HUES48 (cell line): ENCODE measurements around the gene CSPG4.
"Not testable (repeated sequence)": the region's sequence is repeated elsewhere in the genome, so short reads cannot be mapped to it uniquely, and the experiment has no call there.

Source experiments
- H3K27ac ChIP-seq: one replicate; pipeline ENCODE4 v1.7.0; 2013; ENCODE audit warnings: low read depth, low read length, inconsistent platforms
- H3K27me3 ChIP-seq: 2 replicates; pipeline ENCODE4 v1.6.1; 2013; ENCODE audit warnings: mild to moderate bottlenecking, low read length; ENCODE audit not compliant: control insufficient read depth, insufficient read depth
- H3K36me3 ChIP-seq: 2 replicates; pipeline ENCODE4 v1.6.1; 2013; ENCODE audit warnings: low read length; ENCODE audit not compliant: control insufficient read depth, insufficient read depth
- H3K4me1 ChIP-seq: 2 replicates; pipeline ENCODE4 v1.6.1; 2013; ENCODE audit warnings: mild to moderate bottlenecking, low read length; ENCODE audit not compliant: control insufficient read depth, insufficient read depth
- H3K4me3 ChIP-seq: 2 replicates; pipeline ENCODE4 v1.5.1; 2013; ENCODE audit warnings: mild to moderate bottlenecking, low read depth, low read length
- H3K9ac ChIP-seq: 2 replicates; pipeline ENCODE4 v1.6.1; 2013; ENCODE audit warnings: mild to moderate bottlenecking, low read depth, low read length, moderate library complexity
- H3K9me3 ChIP-seq: 2 replicates; pipeline ENCODE4 v1.6.1; 2013; ENCODE audit warnings: low read length; ENCODE audit not compliant: control insufficient read depth, insufficient read depth

The CSPG4 gene

DNA sequence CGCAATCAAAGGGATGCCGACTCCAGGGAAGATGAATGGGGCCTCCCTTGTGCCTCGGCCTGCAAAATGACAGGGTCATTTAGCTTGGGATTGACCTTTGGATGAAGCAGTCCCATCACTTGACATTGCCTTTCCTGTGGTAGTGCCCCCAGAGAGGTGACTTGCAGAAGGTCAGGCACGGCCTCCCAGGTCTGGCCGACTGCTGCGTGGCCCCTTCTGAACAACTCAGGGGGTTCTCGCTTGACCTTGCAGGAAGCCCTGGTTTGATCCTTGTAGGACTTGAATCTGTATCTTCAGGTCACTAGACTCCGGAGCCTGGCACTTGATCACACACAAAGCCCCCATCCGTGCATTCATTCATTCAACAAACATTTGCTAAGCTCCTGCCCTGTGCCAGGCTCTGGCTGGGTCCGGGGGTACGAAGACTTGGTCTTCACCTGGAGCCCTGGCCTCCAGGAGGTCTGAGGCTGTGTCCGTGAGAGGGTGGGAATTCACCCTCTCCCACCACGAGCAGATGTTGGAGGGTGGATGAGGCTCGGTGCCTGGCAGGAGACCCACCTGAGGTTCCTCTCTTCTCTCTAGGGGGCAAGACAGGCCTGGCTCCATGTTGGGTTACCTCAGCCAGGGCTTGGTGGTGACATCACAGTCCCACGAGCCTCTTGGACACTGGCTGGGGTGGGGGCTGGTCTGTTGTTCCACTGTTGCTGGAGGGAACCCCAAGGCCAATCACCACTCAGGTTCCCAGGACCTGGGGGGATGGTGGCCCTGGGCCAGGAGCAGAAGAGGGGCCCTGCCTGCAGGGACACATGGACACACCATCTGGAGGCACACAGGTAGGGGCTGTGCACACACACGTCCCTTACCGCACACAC is 18.0 kb upstream of the CSPG4 start:
- not testable (repeated sequence) for H3K4me3 ChIP-seq, H3K4me1 ChIP-seq, H3K9ac ChIP-seq, H3K27ac ChIP-seq, H3K27me3 ChIP-seq, H3K9me3 ChIP-seq, H3K36me3 ChIP-seq

DNA sequence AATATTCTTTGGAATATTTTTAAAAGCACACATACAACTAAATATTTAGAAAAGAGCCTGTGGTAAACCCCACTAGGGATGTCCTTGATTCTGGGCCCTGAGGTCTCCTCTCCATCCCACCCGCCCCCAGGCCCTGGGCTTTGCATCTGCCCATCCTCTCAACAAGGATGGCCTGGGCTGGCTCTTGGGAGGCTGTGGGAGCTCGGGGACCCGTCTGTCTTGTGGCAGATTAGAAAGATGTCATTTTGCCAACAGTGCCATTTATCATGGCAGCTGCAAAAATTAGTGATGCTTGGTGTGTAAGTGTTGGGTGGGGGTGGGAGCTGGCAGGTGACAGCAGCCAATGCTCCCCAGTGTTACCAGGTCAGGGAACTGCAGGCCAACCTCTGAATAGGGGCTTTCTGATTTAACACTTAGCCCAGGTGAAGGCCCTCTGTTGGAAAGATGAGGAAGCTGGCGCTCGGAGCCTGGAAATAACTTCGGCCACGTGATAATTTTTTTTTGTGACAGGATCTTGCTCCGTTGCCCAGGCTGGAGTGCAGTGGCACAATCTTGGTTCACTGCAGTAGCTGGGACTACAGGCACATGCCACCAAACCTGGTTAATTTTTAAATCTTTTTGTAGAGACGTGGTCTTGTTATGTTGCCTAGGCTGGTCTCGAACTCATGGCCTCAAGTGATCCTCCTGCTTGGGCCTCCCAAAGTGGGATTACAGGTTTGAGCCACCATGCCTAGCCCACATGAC is 16.9 kb upstream of the CSPG4 start:
- no peak overlapping the region for H3K27ac ChIP-seq
- no peak overlapping the region for H3K9ac ChIP-seq
- H3K4me3 ChIP-seq = no peak overlapping the region
- H3K27me3 ChIP-seq = no peaks in the 10 kb centered on the region
- no peaks in the 10 kb centered on the region for H3K9me3 ChIP-seq
- no peaks in the 10 kb centered on the region for H3K36me3 ChIP-seq
- H3K4me1 ChIP-seq = no peaks in the 10 kb centered on the region; the same call in 1 of the 2 replicates

DNA sequence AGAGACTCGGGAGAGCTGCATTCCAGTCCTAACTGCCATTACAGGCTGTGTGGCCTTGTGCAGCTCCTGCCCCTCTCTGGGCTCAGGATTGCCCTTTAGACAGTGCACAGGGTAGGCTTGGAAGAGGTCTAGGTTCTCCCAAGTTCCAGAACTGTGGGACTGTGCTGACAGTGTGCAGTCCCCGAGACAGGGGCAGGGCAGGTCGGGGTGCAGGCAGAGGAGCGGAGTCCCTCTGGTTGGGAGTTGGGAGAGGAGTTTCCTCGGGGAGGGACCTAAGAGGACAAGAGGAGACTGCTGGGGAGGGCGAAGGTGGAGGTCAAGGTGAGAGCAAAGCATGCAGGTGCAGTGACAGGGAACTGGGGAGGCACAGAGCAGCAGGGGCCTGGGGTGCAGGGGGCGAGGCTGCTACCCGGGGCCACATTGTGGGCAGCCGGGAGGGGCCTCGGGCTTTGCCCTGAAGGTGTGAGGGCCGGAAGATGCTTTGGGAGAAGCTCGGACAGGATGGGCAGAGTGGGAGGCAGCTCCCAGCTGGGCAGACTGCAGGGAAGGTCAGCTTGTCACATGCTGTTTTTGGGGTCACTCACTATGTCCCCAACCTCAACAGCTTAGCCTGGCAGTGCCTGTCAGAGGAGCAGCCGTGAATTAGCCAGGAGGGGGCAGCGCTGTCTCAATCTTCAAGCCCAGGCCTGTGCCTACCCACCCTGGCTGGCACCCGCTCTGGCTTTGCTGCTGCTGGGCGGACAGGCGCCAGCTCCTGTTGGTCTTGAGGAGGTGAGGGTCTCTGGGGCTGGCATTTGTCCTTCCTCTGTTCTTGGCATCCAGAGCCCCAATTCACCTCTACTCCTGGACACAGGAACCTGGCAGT is 15.4 kb upstream of the CSPG4 start:
- no peak overlapping the region for H3K4me3 ChIP-seq
- no peaks in the 10 kb centered on the region; the same call in 1 of the 2 replicates for H3K4me1 ChIP-seq
- no peaks in the 10 kb centered on the region for H3K9me3 ChIP-seq

DNA sequence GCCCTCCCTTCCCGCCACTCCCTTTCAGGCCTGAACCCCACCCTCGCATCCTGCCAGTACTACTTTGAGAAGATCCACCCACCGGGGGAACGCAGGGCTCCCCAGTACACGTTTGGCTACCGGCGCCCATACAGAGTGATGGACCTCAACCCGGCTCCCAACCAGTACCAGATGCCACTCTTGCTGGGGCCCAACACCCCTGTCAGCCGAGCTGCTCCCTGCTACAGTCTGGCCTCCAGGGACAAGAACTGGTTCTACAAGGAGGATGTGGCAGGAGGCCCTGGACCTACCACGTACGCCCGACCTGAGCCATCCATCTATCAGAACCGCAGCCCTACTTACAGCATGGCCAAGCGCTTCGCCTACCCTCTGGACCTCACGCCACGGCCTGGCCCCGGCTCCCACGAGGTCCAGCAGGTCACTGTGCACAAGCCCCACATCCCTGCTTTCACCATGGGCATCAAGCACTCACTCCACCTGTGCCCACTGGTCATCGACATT is 14.4 kb upstream of the CSPG4 start:
- H3K4me1 ChIP-seq = no peaks in the 10 kb centered on the region
- H3K9me3 ChIP-seq = no peaks in the 10 kb centered on the region
- no peaks in the 10 kb centered on the region for H3K27me3 ChIP-seq
- H3K36me3 ChIP-seq = no peaks in the 10 kb centered on the region
- H3K27ac ChIP-seq = no peak overlapping the region
- no peak overlapping the region for H3K9ac ChIP-seq
- no peak overlapping the region for H3K4me3 ChIP-seq

More for the DNA sequence above, 15.4 kb upstream of the CSPG4 start:
- H3K27ac ChIP-seq = no peak overlapping the region
- no peaks in the 10 kb centered on the region for H3K36me3 ChIP-seq
- no peaks in the 10 kb centered on the region for H3K27me3 ChIP-seq
- no peak overlapping the region; the same call in 1 of the 2 replicates for H3K9ac ChIP-seq

DNA sequence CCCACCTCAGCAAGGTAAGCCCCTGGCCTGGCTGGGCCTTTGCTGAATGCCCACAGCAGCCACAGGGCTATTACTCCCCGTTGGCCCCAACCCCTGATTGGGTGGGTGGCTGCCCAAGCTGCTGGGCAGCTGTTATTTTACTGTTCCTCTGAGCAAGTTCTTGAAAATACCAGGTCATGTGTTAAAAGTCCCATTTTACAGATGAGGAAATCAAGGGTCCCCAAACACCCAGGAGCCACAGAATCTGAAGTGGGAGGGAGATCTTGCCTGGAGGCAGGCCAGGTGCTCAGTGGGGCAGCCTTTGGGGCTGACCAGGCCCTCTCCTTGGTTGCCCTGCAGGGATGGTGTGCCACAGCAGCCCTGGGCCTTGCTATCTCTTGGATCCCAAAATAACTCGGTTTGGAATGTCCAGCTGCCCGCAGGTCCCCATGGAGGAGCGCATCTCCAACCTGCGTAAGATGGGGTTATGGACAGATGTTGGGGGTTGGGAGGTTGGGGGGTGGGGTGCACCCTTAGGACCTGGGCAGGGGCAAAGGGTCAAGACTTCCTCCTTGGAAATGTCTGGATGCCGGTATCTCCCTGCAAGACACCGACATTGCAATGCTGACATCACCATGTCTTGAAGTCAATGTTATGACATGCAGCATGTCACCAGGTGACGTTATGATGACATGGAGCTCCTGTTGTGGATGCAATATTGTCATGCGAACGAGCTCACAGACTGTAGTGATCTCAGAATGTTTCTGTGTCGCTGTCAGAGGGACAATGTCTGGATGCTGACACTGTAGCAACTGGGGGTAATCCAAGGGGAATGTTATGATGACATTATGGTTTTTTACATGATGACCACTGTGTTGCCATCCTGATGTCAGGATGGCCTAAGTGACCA is 13.3 kb upstream of the CSPG4 start:
- H3K27me3 ChIP-seq = no peaks in the 10 kb centered on the region
- no peaks in the 10 kb centered on the region for H3K36me3 ChIP-seq
- H3K4me1 ChIP-seq = no peaks in the 10 kb centered on the region
- no peak overlapping the region for H3K9ac ChIP-seq
- no peak overlapping the region for H3K4me3 ChIP-seq
- no peaks in the 10 kb centered on the region for H3K9me3 ChIP-seq
- H3K27ac ChIP-seq = no peak overlapping the region

DNA sequence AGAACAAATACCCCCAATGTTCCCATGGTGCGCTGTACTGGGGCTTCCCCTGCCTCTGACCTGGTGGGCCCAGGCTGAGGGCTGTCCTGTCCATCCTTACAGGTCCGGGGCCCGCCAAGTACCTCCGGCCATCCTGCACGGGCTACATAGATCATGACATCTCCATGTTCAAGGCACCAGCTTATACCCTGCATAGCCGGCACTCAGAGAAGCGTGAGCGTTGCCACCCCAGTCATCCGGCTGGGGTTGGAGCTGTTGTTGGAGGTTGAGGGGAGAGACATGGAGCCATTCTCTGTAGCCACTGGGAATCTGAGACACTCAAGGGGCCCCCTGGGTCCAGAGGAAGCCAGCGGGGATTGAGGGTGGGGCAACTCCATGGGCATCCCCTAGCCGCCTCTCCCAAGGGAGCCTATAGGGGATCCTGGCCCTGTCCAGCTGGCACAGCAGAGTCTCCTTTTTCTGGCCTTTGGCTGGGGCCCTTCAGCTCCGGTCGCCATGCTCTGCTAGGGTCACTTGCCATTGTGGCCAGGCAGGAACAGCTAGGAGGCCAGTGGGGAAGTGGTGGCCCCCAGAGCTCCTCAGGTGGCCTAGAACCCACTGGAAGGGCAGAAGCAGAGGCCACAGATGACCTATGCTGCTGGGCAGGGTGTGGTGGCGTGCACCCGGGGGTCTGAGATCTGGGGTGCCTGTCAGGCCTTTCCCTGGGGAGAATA is 12.5 kb upstream of the CSPG4 start:
- Histone ChIP-seq H3K27ac (no peak overlapping the region), H3K27me3 (no peaks in the 10 kb centered on the region), H3K4me3 (no peak overlapping the region), H3K36me3 (no peaks in the 10 kb centered on the region), H3K9ac (no peak overlapping the region), H3K9me3 (no peaks in the 10 kb centered on the region), H3K4me1 (no peaks in the 10 kb centered on the region)

DNA sequence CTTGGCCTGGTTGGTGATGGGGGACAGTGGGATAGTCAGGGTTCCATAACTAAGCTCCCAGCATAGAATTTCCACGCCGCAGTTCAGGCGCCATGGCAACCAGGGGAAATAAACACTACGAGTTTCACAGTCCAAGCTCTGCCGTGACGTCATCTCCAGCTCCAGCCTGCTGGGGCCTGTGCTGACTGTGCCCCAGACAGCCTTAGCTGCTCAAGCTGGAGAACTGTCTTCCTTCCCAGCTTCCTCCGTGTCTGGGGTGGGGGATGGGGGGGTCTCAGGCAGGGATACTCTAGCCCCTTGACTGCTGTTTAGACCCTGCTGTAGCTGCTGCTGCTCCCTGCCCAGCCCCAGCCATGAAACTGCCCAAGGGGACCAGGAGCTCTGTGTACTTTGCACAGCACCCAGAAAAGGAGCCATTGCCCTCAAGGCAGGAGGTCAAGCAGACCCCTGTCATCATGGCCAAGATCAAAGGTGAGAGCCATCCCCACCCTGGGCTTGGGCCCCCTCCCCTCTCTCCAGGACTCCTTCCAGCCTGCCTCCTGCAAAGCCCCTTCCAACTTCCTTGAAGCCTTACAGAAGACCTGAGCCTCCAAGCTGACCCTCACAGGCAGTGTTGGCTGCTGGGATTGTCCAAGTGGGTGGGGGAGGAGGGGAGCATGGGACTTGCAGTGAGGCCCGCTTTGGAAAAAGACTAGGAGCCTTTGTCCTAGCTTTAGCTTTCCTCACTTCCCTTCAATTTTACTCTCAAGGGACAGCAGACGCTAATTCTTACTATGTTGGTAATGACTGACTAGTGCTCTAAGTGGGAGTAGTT is 11.4 kb upstream of the CSPG4 start:
- H3K9ac ChIP-seq = no peak overlapping the region
- H3K4me1 ChIP-seq = no peaks in the 10 kb centered on the region
- no peaks in the 10 kb centered on the region for H3K36me3 ChIP-seq
- H3K27me3 ChIP-seq = no peaks in the 10 kb centered on the region
- no peaks in the 10 kb centered on the region for H3K9me3 ChIP-seq
- H3K27ac ChIP-seq = no peak overlapping the region
- H3K4me3 ChIP-seq = no peak overlapping the region

DNA sequence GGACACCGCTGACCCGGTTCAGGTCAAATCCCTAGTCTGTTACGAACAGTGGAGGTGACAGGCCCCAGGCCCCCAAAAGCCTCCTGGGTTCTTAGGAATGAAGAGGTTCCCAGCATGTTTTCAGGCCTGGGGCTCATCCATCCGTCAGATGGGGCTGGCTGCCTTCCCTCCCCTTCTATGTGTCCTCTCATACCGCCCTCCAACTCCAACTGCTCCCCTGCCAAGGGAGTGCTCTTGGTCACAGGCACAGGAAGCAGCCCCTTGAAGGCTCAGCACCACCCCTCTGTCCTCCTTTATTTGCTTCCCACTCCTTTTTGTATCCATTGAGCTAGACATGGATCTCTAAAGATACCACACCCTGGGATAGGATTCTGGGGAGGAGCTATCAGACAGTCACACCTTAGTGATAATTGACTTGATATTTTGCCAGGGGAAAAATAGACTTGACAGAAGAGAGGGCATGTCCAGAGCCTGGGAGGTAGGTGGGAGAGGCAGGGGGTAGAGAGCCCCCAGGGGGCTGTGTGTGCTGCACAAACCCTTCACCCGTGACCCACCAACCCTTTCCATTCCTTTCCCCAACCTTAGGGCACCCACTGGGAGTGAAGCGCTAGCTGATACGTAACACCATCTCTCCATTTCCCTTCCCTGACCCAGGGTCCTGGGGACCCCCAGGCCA is 10.7 kb upstream of the CSPG4 start:
- H3K27ac ChIP-seq = no peak overlapping the region
- no peaks in the 10 kb centered on the region for H3K36me3 ChIP-seq
- H3K4me3 ChIP-seq = no peak overlapping the region
- H3K27me3 ChIP-seq = peaks cover 3% of the 10 kb centered on the region
- no peaks in the 10 kb centered on the region for H3K9me3 ChIP-seq
- H3K4me1 ChIP-seq = no peaks in the 10 kb centered on the region
- no peak overlapping the region for H3K9ac ChIP-seq
